ENCODE data around the gene ABL1.
"Not testable (repeated sequence)": the region's sequence is repeated elsewhere in the genome, so short reads cannot be mapped to it uniquely, and the experiment has no call there.

Gene ABL1

GRCh38 chr9:130834371-130835336, at the start of gene ABL1:
Gene ABL1, plus strand, starts transcription at chr9:130835254. Its CDS starts 193 bp downstream, at chr9:130835447.
- peak; percentile 51 for DNase-seq

DNA sequence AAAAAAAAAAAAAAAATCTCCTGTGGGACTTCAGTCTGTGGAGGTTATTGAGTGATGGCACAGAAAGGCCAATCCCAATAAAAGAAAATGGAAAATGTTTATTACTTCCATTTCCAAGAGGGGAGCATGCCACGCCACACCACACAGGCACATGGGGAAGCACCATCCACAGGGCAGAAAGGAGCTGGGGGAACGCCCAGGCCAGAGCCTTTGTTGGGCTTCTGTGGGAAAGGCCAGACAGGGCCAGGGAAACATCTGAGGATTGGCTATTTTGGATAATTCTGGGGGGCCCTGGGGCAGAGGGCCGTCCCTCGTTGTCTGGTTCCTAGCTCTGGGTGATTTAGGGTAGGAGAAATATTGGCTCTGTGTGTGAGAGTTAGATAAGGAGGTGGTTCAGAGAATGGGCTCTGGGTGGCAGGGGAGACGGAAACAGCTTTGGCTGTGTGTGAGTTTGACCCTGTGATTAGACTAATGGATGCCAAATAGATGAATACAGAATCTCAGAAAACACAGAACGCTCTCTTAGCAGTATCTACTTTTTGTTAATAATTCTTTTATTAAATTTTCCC, 49.0 kb upstream of the ABL1 start:
- no peak for DNase-seq

DNA sequence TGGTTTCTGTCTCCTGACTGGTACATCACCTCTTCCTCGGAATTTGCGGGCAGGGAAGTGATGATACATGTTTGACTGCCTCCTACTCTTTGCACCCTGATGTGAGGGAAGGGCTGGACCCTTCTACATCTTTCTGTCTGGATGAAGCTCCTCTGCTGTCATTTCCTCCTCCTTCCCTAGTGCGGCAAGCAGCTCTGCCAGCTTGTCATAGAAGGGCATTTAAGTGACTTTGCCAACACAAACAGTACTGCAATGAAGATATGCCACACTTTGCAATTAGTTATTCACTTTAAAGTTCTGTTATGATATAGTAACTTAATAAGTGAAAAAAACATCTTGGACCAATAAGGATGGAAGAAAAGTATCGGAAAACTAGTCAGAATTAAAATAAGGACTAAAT, 48.5 kb upstream of the ABL1 start:
- DNase-seq = no peak

DNA sequence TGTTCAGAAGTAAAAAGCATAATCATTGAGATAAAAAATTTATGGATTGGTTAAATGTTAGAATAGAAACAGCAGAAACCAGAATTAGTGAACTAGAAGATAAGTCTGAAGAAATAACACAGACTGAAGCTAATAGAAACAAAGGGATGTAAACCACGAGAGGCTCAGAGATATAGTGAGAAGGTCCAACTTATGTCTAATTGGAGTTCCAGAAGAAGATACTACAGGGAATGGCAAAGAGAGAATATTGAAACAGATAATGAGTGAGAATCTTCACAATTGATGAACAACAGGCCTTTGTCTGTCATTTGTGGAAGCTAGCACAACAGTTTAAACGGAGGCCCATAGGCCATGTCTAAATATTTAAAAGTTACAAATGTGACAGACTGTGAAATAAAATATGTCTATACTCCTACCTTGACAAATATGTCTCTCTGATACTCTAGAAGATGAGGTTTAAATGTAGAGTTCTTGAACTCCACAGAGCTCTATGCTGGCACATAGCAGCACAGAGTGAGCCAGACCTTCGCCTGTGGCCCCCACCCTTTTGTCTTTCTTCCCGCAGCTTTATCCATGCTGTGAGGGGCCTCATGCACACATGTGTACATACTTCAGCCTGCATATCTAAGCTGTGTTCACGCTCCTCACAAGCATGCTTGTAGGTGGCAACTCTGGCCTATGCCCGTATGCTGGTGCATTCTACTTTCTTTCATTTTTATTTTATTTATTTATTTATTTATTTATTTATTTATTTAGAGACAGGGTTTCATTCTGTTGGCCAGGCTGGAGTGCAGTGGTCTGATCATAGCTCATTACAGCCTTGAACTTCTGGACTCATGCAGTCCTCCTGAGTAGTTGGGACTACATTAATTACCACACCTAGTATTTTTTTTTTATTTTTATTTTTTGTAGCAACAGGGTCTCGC, 45.0 kb upstream of the ABL1 start:
- no peak for DNase-seq

- DNase-seq = no peak
Measured at GRCh38 chr9:130791303-130791894, 43.7 kb upstream of the ABL1 start.

DNA sequence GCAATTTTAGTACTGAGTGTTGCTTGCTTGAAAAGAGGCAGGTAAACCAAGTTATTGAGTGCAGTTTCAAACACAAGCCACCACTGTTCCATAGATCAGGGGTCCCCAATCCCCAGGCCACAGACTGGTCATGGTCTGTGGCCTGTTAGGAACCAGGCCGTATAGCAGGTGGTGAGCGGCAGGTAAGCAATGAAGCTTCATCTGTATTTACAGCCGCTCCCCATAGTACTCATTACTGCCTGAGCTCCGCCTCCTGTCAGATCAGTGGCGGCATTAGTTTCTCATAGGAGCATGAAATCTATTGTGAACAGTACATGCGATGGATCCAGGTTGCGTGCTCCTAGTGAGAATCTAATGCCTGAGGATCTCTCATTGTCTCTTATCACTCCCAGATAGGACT, 41.5 kb upstream of the ABL1 start:
- no peak for DNase-seq

GRCh38 chr9:130794021-130794420, 41.0 kb upstream of the ABL1 start:
- DNase-seq = not testable (repeated sequence)

DNA sequence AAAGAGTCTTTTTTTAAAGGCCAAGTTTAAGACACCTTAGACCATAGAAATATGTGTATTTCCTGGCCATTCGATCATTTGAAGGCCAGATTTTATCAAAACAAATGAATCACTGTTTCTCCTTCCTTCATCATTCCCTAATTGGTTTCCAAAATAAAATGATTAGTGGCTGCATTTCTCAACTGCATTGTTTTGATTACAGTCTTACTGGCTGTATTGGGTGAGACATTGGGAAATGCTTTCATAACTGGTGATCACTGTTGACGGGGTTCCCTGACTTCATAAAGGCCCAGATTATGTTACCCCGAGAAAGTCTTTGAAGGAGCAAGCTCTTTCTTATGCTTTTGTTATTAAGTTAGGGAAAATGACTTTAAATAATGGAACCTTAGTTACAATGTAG, 40.6 kb upstream of the ABL1 start:
- not testable (repeated sequence) for DNase-seq

GRCh38 chr9:130794923-130795495, 40.0 kb upstream of the ABL1 start:
- no peak for DNase-seq

DNA sequence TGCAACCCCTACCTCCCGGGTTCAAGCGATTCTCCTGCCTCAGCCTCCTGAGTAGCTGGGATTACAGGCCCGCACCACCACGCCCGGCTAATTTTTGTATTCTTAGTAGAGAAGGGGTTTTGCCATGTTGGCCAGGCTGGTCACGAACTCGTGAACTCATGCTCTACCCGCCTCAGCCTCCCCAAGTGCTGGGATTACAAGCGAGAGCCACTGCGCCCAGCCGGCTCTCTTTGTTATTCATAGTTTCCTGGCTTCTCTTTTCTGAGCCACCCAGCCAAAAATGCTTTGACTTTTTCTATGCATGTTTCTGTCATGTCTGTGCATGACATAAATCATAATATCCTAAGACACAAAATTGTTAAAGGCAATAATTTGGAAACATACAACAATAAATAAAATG, 31.9 kb upstream of the ABL1 start:
- DNase-seq = not testable (repeated sequence)

- peak; percentile 39 for DNase-seq
Measured at GRCh38 chr9:130805510-130806326, 29.3 kb upstream of the ABL1 start.

DNA sequence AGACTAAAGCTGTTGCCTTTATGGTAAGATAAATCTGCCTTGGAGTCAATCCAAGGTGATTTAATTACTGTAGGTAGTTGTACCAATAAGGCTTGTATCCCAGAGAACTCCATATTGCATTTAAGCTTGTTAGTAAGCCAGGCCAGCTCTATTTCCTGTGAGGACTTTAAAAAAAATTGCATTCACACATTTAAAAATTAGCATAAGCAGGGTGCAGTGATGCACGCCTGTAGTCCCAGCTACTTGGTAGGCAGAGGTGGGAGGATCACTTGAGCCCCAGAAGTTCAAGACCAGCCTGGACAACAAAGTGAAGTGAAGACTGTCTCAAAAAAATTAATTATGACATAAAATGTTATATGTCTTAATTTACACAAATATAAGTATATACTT, 28.7 kb upstream of the ABL1 start:
- no peak for DNase-seq

GRCh38 chr9:130810609-130811136, 24.4 kb upstream of the ABL1 start:
- DNase-seq = no peak

DNA sequence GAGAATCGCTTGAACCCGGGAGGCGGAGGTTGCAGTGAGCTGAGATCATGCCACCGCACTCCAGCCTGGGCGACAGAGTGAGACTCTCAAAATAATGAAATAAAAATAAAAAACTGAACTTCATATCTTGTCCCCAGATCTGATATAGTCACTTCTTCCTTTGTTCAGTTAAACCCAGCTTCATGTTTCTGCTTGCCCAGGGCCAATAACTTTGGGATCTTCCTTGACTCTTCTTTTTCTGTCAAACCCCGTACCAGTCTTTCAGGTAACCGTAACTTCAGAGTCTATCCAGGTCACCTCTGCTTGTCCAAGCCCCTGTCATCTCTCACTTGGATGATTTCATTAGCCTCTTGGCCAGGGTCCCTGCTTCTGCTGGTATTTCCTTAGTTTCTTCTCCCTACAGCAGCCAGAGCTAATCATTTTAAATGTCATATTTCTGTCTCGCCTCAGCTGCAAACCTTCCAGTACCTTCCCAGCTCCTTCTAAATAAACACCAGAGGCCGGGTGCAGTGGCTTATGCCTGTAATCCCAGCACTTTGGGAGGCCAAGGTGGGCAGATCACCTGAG, 19.7 kb upstream of the ABL1 start:
- DNase-seq = no peak

DNA sequence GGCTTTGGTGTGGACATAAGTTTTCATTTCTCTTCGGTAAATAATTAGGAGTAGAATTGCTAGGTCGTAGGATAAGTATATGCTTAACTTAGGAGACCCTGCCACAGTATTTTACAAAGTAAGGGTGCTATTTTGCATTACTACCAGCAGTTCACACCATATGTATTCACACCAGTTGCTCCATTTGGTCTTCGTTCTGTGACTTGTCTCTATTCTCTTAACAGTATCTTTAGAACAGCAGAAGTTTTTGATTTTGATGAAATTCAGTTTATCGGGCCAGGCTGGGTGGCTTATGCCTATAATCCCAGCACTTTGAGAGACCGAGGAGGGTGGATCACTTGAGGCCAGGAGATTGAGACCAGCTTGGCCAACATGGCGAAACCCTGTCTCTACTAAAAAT, 17.1 kb upstream of the ABL1 start:
- no peak for DNase-seq

GRCh38 chr9:130820135-130820738, 14.8 kb upstream of the ABL1 start:
- DNase-seq = no peak

GRCh38 chr9:130823435-130823834, 11.6 kb upstream of the ABL1 start:
- no peak for DNase-seq

GRCh38 chr9:130824079-130824478, 11.0 kb upstream of the ABL1 start:
- DNase-seq = no peak

GRCh38 chr9:130824643-130825350, 10.3 kb upstream of the ABL1 start:
- DNase-seq = no peak

DNA sequence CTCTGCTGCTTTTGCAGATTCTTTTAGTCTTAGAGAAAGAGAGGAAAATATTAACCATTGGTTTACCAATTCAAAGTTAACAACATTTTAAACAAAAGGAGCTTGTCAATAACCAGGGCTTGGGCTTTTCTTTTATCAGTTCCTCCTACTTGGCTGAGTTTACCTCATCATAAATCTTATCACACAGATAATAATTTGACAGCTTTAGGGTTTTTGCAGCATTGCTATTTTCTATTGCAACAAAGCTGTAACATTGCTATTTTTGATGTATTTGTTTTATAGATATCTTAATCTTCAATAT, 9.8 kb upstream of the ABL1 start:
- DNase-seq = no peak

Measured in GDM1 (cell line).